K562 (cell line): ENCODE data around the gene GFM1. TPM values are rescaled to one million over a fixed set of nuclear protein-coding genes. Genes with fewer than 3 reads are reported as not detected.

Experiments used
- ATAC-seq: fragments of 200-7000 bp; cut with Tn5 transposase; 3 replicates; pipeline ENCODE4 v1.9.1; 2020; ENCODE audit warnings: moderate library complexity
- BruUV-seq: library from RNA; stranded (reverse); fragments of 400-500 nt; replicated peaks from 2 replicates; lab custom pipeline; 2021; lab: Mats Ljungman, UMichigan
- CTCF ChIA-PET: fragments of 300-600 bp; formaldehyde crosslinking; extraction: SDS; loops from one replicate; lab custom pipeline; 2021; ENCODE audit warnings: low intra/inter-chr PET ratio; lab: Yijun Ruan, JAX
- POLR2A ChIA-PET: fragments of 300-600, 350-650 bp; sonication (Branson Sonifier 250); formaldehyde crosslinking; extraction: SDS; loops from one replicate; lab custom pipeline; 2021; ENCODE audit warnings: antibody characterized with exemption, inconsistent platforms; lab: Yijun Ruan, JAX
- DNase-seq, 4 experiments: peaks; one replicate each; pipeline versions ENCODE4 v3.0.0 to v3.0.0-alpha.2; 2011 to 2018; ENCODE audit warnings: low spot score in 3 of 4, mixed read lengths in 3 of 4; ENCODE audit errors: extremely low read depth in 1 of 4
- FAIRE-seq: peaks from 2 replicates; lab custom pipeline; 2011; peaks lifted over from hg19 to GRCh38; lab: Jason Lieb, UNC
- H2AFZ ChIP-seq: 2 replicates; pipeline ENCODE4 v1.6.0; 2011; ENCODE audit warnings: low read depth, low read length, control low read depth, inconsistent platforms
- H3K27ac ChIP-seq: fragments of 200-600 bp; 3 replicates; pipeline ENCODE4 v1.8.0; 2011; ENCODE audit warnings: low read depth, mild to moderate bottlenecking, control low read depth, inconsistent platforms, low read length, moderate library complexity, mixed read lengths; ENCODE audit errors: extremely low read depth
- H3K27me3 ChIP-seq, 2 experiments: fragments of 300-600 bp in 1 of 2; 2 replicates in 1 of 2; 3 replicates in 1 of 2; pipeline versions ENCODE4 v1.6.0 to v1.8.0; 2011; ENCODE audit warnings: inconsistent platforms in 2 of 2, low read length in 2 of 2, mild to moderate bottlenecking in 1 of 2, mixed read lengths in 1 of 2, moderate library complexity in 1 of 2; ENCODE audit not compliant: control insufficient read depth in 2 of 2, insufficient read depth in 2 of 2
- H3K36me3 ChIP-seq: fragments of 300-600 bp; 3 replicates; pipeline ENCODE4 v1.8.0; 2011; ENCODE audit warnings: mild to moderate bottlenecking, low read length, inconsistent platforms; ENCODE audit not compliant: control insufficient read depth, insufficient read depth
- H3K4me1 ChIP-seq, 2 experiments: fragments of 200-600 bp in 1 of 2; replicated peaks in 1 of 2; 2 replicates in 1 of 2; 3 replicates in 1 of 2; pipeline versions ENCODE4 v1.5.1 to v1.8.0; 2011; ENCODE audit warnings: inconsistent platforms in 2 of 2, low read length in 2 of 2, mild to moderate bottlenecking in 1 of 2, mixed read lengths in 1 of 2, moderate library complexity in 1 of 2; ENCODE audit not compliant: control insufficient read depth in 2 of 2, insufficient read depth in 2 of 2
- H3K4me2 ChIP-seq: 2 replicates; pipeline ENCODE4 v1.6.1; 2011; ENCODE audit warnings: low read length, control low read depth, inconsistent platforms, mixed read lengths; ENCODE audit not compliant: insufficient read depth
- H3K4me3 ChIP-seq: fragments of 200-600 bp; sonication (generic), shearing (Covaris generic); 2 replicates; pipeline ENCODE4 v1.5.1; 2016; ENCODE audit warnings: control low read depth, inconsistent platforms
- H3K79me2 ChIP-seq: fragments of 200-600 bp; 3 replicates; pipeline ENCODE4 v1.8.0; 2011; ENCODE audit warnings: low read length, inconsistent platforms; ENCODE audit not compliant: control insufficient read depth, insufficient read depth
- H3K9ac ChIP-seq, 2 experiments: 2 replicates each; pipeline versions ENCODE4 v1.6.0 to v1.6.1; 2011; ENCODE audit warnings: low read depth in 2 of 2, low read length in 2 of 2, control low read depth in 1 of 2, inconsistent platforms in 1 of 2, mild to moderate bottlenecking in 1 of 2, mixed read lengths in 1 of 2; ENCODE audit not compliant: insufficient read depth in 1 of 2
- H3K9me1 ChIP-seq: one replicate; pipeline ENCODE4 v1.6.0; 2011; ENCODE audit warnings: inconsistent platforms, mild to moderate bottlenecking, low read length, moderate library complexity; ENCODE audit not compliant: control insufficient read depth, insufficient read depth
- H3K9me3 ChIP-seq: replicated peaks from 2 replicates; pipeline ENCODE4 v1.5.1; 2011; ENCODE audit warnings: low read depth, low read length, inconsistent platforms; ENCODE audit not compliant: control insufficient read depth, insufficient read depth
- H4K20me1 ChIP-seq: replicated peaks from 2 replicates; pipeline ENCODE4 v1.6.1; 2011; ENCODE audit warnings: low read length, inconsistent platforms, mixed read lengths; ENCODE audit not compliant: control insufficient read depth, insufficient read depth
- ASH1L ChIP-seq: fragments of 450-650 bp; IDR thresholded peaks from 2 replicates; pipeline ENCODE4 v1.6.1; 2018; ENCODE audit warnings: borderline replicate concordance, mild to moderate bottlenecking, low read depth; ENCODE audit not compliant: partially characterized antibody
- HNRNPH1 ChIP-seq: fragments of 200-400 bp; formaldehyde crosslinking; optimal IDR thresholded peaks from 2 replicates; pipeline ENCODE3; 2017; ENCODE audit warnings: low read depth, mild to moderate bottlenecking, low read length, moderate library complexity
- IFI16 ChIP-seq: fragments of 250-450 bp; sonication (Bioruptor Pico); IDR thresholded peaks from 2 replicates; pipeline ENCODE4 v2.1.2; 2022; ENCODE audit warnings: mild to moderate bottlenecking, inconsistent platforms
- JUN ChIP-seq, 2 experiments: sonication (generic) in 1 of 2; formaldehyde crosslinking in 1 of 2; IDR thresholded peaks; 2 replicates each; pipeline versions ENCODE4 v1.6.1 to v1.8.0; 2012 to 2022; ENCODE audit warnings: borderline replicate concordance in 2 of 2, mild to moderate bottlenecking in 2 of 2, improper control_type of control experiment in 1 of 2, low read depth in 1 of 2, low read length in 1 of 2, missing genetic modification reagents in 1 of 2
- MAFG ChIP-seq: fragments of 450-650 bp; conservative IDR thresholded peaks from 2 replicates; pipeline ENCODE4 v1.6.1; 2016; ENCODE audit warnings: missing genetic modification characterization, missing compliant biosample characterization
- ZC3H4 ChIP-seq: sonication (generic); formaldehyde crosslinking; IDR thresholded peaks from 2 replicates; pipeline ENCODE4 v1.9.0; 2021; ENCODE audit warnings: missing genetic modification reagents, borderline replicate concordance
- ZNF431 ChIP-seq: sonication (generic); formaldehyde crosslinking; IDR thresholded peaks from 2 replicates; pipeline ENCODE4 v1.8.0; 2022; ENCODE audit warnings: mild to moderate bottlenecking, missing genetic modification reagents
- WGBS: fragments of 100-300 bp; shearing (Covaris generic); methylation state at CpG from one replicate; pipeline ENCODE4 v1.1.6; 2016; ENCODE audit warnings: low coverage, mixed read lengths; ENCODE audit not compliant: insufficient coverage; ENCODE audit errors: missing lambda C conversion rate; 5-methylcytosine and 5-hydroxymethylcytosine counted together
- in situ Hi-C: fragments of 300-500 bp; cut with MboI; formaldehyde crosslinking; loops from 4 replicates; pipeline ENCODE4 v1.15.0; 2018; ENCODE audit warnings: inconsistent platforms, mixed read lengths
- intact Hi-C: fragments of 100-400 bp; cut with micrococcal nuclease; formaldehyde crosslinking; loops from 2 replicates; pipeline ENCODE4 v1.14.2; 2022
- polyA plus RNA-seq, 8 experiments: library from polyadenylated mRNA; depleted of rRNA in 4 of 8; stranded (reverse) in 5 of 8; unstranded in 3 of 8; fragments of >200 nt; fragmentation: Nextera tagmentation in 2 of 8; fragmentation: Illumina TruSeq in 1 of 8; extraction: Ambion mirVana in 2 of 8; extraction: Trizol in 1 of 8; gene quantifications; 2 replicates each; pipeline versions ENCODE4 v1.2.1 to v1.2.3, GENCODE V29; 2011 to 2014; ENCODE audit warnings: inconsistent platforms in 1 of 8, missing spikeins in 1 of 8
- total RNA-seq, 7 experiments: library from RNA; depleted of rRNA in 6 of 7; stranded (reverse); fragments of >200 nt in 6 of 7; fragmentation: Illumina TruSeq in 2 of 7; extraction: Trizol in 2 of 7; gene quantifications; 2 replicates each; pipeline versions ENCODE4 v1.2.1 to v1.2.3, GENCODE V29; 2011 to 2021; ENCODE audit warnings: low replicate concordance in 1 of 7
- TF ChIP-seq, protein P1 (sequence below): sonication (generic); formaldehyde crosslinking; IDR thresholded peaks from 2 replicates; pipeline ENCODE4 v1.8.1; 2022; ENCODE audit warnings: missing genetic modification reagents

GFM1 gene
- total and polyA plus RNA-seq, 9 of the 15 experiments (the other 6 are each of a cell fraction or from before 2014, with no cell fraction given) = 38.9 to 86.7 (median 64.8) TPM

DNA sequence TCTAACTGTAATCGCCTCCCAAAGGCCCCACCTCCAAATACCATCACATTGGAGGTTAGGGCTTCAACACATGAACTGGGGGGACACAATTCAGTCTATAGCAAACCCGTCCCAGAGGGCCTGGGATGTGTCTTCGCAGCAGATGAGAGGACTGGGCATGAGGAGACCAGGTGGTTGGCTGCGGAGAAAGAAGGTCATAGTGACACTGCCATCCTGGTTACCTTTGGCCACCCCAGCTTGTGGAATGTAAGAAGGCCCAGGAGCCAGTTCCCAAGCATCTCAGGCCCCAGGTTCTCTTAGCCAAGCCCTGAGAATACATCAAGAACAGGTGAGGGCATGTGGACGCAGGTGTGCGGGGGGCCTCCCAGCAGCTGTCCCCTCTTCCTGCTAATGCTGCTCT, 94.3 kb downstream of the GFM1 start:
- CTCF ChIA-PET = no interaction called here
- in situ Hi-C loops = no loop called here
- 84% methylated on average over 5 of the region's 6 CpGs for WGBS
- POLR2A ChIA-PET = interaction anchor here (1.4 kb wide), 1 partner anchor 16 kb away, joined by 3 read pairs; no protein-coding TSS in a partner anchor
- no peaks in the 10 kb centered on the region for H3K9me3 ChIP-seq
- no peak overlapping the region; the same call in 1 of the 2 replicates for H3K4me2 ChIP-seq
- H3K27me3 ChIP-seq = no peaks in the 10 kb centered on the region
- intact Hi-C loops = no loop called here
- ATAC-seq = no peak
- BruUV-seq = no TSS peak
- H3K4me3 ChIP-seq = no peak overlapping the region
- H3K36me3 ChIP-seq = peaks cover 22% of the 10 kb centered on the region; the same call in 2 of the 3 replicates
- H4K20me1 ChIP-seq = no peaks in the 10 kb centered on the region
- H3K9ac ChIP-seq = peak overlapping the region in 1 of 2 experiments; percentile 37; a peak in 1 of 4 replicates
- peaks cover 19 to 31% of the 10 kb centered on the region in 2 experiments; a peak in 3 of 5 replicates for H3K4me1 ChIP-seq
- H3K79me2 ChIP-seq = no peaks in the 10 kb centered on the region
- H3K27ac ChIP-seq = no peak overlapping the region
- no peak for FAIRE-seq
- DNase-seq = no peak
- no peak for TF ChIP-seq HNRNPH1
- no peak overlapping the region for H2AFZ ChIP-seq
- no peaks in the 10 kb centered on the region for H3K9me1 ChIP-seq

- no peaks in the 10 kb centered on the region for H3K79me2 ChIP-seq
- H4K20me1 ChIP-seq = no peaks in the 10 kb centered on the region
- peak overlapping the region; percentile 40; the same call in 1 of the 2 replicates for H2AFZ ChIP-seq
- H3K9ac ChIP-seq = peak overlapping the region; percentile 28 to 37; a peak in 2 of 4 replicates
- no peak overlapping the region for H3K4me3 ChIP-seq
- peak overlapping the region; percentile 40; the same call in 1 of the 2 replicates for H3K4me2 ChIP-seq
- CTCF ChIA-PET = no interaction called here
- H3K27ac ChIP-seq = peak overlapping the region; percentile 26; the same call in 1 of the 3 replicates
- H3K9me1 ChIP-seq = no peaks in the 10 kb centered on the region
- FAIRE-seq (no peak), ATAC-seq (no peak; the same call in 2 of the 3 replicates), DNase-seq (no peak)
- POLR2A ChIA-PET = interaction anchor here (0.9 to 1.4 kb wide), 2 partner anchors 10 to 16 kb away, joined by 3 read pairs; no protein-coding TSS in a partner anchor
- 69% methylated on average over 4 of the region's 4 CpGs for WGBS
- no peaks in the 10 kb centered on the region for H3K9me3 ChIP-seq
- TF ChIP-seq MAFG (tag) (no peak), IFI16 (no peak), JUN (IDR thresholded peaks at IDR 0.05; ENCODE audit: borderline replicate concordance, low read depth, low read length) (no peak), JUN (CRISPR knock-in tag; IDR thresholded peaks at IDR 0.05; ENCODE audit: borderline replicate concordance) (no peak), ZC3H4 (no peak), ASH1L (no peak), ZNF431 (CRISPR knock-in tag) (no peak)
- TF ChIP-seq, protein P1, sequence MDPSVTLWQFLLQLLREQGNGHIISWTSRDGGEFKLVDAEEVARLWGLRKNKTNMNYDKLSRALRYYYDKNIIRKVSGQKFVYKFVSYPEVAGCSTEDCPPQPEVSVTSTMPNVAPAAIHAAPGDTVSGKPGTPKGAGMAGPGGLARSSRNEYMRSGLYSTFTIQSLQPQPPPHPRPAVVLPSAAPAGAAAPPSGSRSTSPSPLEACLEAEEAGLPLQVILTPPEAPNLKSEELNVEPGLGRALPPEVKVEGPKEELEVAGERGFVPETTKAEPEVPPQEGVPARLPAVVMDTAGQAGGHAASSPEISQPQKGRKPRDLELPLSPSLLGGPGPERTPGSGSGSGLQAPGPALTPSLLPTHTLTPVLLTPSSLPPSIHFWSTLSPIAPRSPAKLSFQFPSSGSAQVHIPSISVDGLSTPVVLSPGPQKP (CRISPR knock-in tag) = no peak
- peaks cover 22% of the 10 kb centered on the region; the same call in 2 of the 3 replicates for H3K36me3 ChIP-seq
- BruUV-seq = no TSS peak
- peaks cover 21 to 35% of the 10 kb centered on the region in 2 experiments; a peak in 3 of 5 replicates for H3K4me1 ChIP-seq
- intact Hi-C loops = no loop called here
- H3K27me3 ChIP-seq = no peaks in the 10 kb centered on the region
- in situ Hi-C loops = no loop called here
These were observed 94.8 kb downstream of the GFM1 start for GRCh38 chr3:158739078-158739477.
